ENCODE results near the gene HMGN4.

HMGN4 gene

DNA sequence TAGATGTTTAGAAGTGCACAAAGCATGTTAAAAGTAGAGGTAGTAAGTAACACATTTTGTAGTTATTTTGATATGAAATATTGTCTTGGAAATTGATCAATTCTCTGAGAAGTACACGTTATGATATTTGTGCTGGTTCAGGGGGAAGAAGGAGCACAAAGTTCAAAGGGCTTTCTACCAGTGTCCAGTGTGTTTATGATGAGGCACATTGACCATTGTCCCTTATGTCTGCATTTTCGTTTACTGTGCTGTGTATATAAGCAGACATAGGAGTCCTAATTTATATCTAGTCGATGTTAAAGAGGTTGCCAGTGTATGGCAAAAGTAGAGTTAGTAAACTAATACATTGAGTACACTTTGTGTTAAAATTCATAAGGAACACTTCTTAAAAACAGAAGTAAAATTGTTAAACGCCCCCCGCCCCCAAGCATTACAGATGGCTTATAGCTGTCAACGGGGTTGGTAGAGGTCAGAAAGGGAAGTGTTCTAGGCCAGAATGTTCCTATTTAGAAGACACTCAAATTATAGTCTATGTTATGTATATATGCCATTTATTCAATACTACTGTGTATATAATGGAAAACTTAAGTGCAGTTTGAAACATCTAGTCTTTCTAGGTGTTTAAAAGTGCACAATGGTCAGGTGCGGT, 13.3 kb upstream of the HMGN4 start:
- no peak for DNase-seq (ENCODE audit: insufficient read length, low spot score)

DNA sequence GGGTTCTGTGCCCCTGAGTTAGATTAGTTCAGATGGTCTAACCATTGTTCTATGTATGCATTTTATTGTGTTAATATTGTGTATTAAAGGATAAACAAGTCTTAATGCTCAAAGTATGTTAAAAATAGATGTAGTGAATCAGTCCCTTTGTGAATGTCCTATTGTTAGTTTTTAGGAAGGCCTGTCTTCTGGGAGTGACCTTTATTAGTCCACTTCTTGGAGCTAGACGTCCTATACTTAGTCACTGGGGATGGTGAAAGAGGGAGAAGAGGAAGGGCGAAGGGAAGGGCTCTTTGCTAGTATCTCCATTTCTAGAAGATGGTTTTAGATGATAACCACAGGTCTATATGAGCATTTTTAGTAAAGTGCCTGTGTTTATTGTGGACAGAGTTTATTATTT, 12.3 kb upstream of the HMGN4 start:
- FAIRE-seq (no peak), DNase-seq (ENCODE audit: insufficient read length, low spot score) (no peak)
- TF ChIP-seq, protein P1, sequence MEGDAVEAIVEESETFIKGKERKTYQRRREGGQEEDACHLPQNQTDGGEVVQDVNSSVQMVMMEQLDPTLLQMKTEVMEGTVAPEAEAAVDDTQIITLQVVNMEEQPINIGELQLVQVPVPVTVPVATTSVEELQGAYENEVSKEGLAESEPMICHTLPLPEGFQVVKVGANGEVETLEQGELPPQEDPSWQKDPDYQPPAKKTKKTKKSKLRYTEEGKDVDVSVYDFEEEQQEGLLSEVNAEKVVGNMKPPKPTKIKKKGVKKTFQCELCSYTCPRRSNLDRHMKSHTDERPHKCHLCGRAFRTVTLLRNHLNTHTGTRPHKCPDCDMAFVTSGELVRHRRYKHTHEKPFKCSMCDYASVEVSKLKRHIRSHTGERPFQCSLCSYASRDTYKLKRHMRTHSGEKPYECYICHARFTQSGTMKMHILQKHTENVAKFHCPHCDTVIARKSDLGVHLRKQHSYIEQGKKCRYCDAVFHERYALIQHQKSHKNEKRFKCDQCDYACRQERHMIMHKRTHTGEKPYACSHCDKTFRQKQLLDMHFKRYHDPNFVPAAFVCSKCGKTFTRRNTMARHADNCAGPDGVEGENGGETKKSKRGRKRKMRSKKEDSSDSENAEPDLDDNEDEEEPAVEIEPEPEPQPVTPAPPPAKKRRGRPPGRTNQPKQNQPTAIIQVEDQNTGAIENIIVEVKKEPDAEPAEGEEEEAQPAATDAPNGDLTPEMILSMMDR (IDR thresholded peaks at IDR 0.05; ENCODE audit: insufficient read depth, missing control alignments) = no peak

More for the DNA sequence above, 13.3 kb upstream of the HMGN4 start:
- TF ChIP-seq, protein P1 (IDR thresholded peaks at IDR 0.05; ENCODE audit: insufficient read depth, missing control alignments) = no peak
- no peak for FAIRE-seq

DNA sequence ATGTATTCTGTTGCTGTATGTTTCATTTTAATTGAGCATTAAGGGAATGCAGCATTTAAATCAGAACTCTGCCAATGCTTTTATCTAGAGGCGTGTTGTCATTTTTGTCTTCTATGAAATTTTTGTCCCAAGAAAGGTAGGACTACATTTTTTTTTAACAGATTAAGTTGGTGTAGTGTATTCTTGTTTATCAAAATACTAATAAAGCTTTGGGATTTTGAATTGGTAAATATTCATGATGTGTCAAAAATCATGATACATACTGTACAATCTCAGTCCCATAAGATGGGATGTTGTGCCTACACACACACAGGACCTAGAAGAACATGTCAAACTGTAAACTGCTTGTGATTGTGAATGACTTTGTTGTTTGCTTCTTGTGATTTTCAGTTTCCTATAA, 11.2 kb upstream of the HMGN4 start:
- FAIRE-seq (no peak), DNase-seq (ENCODE audit: insufficient read length, low spot score) (no peak)
- TF ChIP-seq, protein P1 (IDR thresholded peaks at IDR 0.05; ENCODE audit: insufficient read depth, missing control alignments) = no peak

DNA sequence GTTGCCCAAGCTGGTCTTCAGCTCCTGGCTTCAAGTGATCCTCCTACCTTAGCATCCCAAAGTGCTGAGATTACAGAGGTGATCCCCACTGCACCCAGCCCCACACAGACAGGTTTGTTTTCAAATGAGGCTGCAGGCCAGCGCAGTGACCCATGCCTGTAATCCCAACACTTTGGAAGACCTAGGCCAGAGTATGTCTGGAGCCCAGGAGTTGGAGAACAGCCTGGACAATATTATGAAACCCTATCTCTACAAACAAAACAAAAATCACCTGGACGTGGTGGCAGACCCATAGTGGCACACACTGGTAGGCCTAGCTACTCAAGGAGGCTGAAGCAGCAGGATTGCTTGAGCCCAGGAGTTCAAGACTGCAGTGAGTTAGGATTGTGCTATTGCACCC, 8.0 kb upstream of the HMGN4 start:
- DNase-seq (ENCODE audit: insufficient read length, low spot score) (no peak), FAIRE-seq (no peak)
- TF ChIP-seq, protein P1 (IDR thresholded peaks at IDR 0.05; ENCODE audit: insufficient read depth, missing control alignments) = no peak

DNA sequence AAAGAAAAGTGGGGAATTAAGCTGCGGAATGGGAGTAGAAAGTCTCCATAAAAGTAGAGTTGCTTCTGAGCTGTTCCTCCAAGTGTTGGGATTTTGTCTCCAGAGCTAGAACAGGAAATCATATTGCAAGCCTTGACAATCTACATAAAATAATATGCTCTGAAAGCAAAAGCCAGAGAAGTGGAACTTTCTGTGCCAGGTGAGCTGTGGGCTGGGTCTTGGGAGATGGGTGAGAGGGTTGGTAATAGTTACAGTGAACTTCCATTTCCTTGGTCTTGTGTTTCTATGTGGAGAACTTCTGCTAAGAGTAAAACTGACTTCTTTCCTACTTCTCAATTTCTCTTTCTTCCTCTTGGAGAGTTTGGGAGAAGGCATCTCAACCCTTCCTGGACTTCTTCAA, 6.3 kb upstream of the HMGN4 start:
- no peak for FAIRE-seq
- TF ChIP-seq, protein P1 (IDR thresholded peaks at IDR 0.05; ENCODE audit: insufficient read depth, missing control alignments) = no peak
- DNase-seq (ENCODE audit: insufficient read length, low spot score) = no peak

DNA sequence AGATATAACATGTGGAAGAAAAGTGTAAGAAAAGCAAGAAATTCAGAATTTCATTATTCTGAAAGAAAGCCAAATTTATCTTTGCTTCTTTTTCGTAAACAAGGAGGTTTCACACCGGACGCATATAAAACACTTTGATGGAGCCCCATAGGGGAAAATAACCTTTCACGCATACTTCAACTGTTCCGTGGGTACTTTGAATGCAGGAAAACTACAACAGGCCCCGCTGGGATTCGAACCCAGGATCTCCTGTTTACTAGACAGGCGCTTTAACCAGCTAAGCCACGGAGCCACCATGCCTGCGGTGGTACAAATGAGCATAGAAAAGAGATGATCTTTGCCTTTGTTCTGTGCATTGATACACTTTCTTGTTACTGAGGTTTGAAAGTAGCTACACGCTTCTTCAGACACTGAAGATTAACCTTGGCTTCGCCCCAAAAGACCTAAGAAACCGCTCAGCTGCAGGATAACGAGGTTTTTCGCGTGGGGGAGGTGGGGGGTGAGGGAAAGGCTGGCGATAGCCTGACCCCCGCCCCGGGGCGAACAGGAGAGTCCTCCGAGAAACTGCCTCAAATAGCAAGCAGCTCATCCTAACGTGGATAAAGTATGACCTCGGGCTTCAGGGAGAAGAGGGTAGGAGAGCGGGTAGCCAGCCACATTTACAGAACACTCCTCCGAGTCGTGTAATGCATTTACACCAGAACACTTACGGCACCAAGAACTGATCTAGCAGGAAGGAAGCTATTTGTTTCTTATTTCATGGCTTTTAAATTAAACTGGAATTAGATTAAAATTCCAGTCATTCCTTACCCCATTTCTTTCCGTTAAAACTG, 5.3 kb upstream of the HMGN4 start:
- TF ChIP-seq, protein P1 (IDR thresholded peaks at IDR 0.05; ENCODE audit: insufficient read depth, missing control alignments) = no peak
- FAIRE-seq (no peak), DNase-seq (ENCODE audit: insufficient read length, low spot score) (no peak)

DNA sequence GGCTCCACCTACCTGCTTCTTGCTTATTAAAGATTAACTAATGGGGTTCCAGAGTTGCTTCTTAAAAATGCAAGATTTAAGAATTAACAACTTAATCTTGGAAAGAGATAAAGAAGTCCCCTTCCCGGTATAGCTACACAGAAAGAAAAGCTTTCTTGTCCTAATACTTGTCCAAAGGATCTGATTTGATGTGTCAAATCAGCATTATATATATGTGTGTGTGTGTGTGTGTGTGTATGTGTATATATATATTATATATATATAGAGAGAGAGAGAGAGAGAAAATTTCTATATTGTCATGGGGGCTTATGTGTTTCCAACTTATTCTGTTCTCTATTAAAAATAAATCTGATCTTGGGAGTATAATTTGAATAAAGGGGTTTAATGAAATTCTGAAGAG, 4.6 kb upstream of the HMGN4 start:
- TF ChIP-seq, protein P1 (IDR thresholded peaks at IDR 0.05; ENCODE audit: insufficient read depth, missing control alignments) = no peak
- no peak for DNase-seq (ENCODE audit: insufficient read length, low spot score)
- no peak for FAIRE-seq
